Hematopoietic multipotent progenitor cell treated with erythropoietin and hydrocortisone succinate and interleukin-3 and kit ligand, for 6 days (in vitro differentiated cells): ENCODE measurements around the gene PTPRN2.
"Not testable (repeated sequence)": the region's sequence is repeated elsewhere in the genome, so short reads cannot be mapped to it uniquely, and the experiment has no call there.

Experiments
- DNase-seq: peaks from one replicate; pipeline ENCODE4 v3.0.0-alpha.2; 2015

Gene PTPRN2

DNA sequence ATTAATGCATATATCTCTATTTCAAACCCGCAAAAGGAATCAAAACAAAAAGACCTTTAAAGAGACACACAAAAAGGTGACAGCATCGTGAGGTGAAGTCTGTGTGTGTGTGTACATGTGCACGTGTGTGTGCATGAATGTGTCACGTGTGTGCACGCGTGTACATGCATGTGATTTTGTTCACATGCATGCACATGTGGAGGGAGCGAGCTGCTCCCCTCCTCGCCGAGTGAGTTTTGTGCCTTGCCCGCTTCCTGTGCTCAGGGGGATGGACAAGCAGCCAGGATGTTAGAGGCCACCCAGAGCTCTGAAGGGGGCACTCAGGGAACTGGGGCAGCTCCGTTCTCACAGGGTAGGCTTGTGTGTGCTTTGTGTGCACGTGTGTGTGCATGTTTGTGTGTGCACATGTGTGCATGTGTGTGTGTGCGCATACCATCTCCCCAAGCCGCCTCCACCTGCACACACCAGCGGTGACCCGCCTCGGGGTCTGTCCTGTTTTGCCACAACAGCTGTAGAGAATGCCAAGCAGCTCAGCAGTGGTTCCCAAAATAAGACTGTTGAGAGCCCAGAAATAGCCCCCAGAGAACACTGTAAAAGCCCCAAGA lies 191.2 kb downstream of the PTPRN2 start:
- no peak for DNase-seq

GRCh38 chr7:158395780-158396278 lies 191.8 kb downstream of the PTPRN2 start:
- no peak for DNase-seq

DNA sequence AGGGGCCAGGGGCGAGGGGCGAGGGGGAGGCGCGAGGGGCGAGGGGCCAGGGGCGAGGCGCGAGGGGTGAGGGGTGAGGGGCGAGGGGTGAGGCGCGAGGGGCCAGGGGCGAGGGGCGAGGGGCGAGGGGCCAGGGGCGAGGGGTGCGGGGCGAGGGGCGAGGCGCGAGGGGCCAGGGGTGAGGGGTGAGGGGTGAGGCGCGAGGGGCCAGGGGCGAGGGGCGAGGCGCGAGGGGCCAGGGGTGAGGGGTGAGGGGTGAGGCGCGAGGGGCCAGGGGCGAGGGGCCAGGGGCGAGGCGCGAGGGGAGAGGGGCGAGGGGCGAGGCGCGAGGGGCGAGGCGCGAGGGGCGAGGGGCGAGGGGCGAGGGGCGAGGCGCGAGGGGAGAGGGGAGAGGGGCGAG lies 192.3 kb downstream of the PTPRN2 start:
- no peak for DNase-seq

- DNase-seq = peak; percentile 7
Observed at GRCh38 chr7:158394936-158395335, 192.7 kb downstream of the PTPRN2 start.

DNA sequence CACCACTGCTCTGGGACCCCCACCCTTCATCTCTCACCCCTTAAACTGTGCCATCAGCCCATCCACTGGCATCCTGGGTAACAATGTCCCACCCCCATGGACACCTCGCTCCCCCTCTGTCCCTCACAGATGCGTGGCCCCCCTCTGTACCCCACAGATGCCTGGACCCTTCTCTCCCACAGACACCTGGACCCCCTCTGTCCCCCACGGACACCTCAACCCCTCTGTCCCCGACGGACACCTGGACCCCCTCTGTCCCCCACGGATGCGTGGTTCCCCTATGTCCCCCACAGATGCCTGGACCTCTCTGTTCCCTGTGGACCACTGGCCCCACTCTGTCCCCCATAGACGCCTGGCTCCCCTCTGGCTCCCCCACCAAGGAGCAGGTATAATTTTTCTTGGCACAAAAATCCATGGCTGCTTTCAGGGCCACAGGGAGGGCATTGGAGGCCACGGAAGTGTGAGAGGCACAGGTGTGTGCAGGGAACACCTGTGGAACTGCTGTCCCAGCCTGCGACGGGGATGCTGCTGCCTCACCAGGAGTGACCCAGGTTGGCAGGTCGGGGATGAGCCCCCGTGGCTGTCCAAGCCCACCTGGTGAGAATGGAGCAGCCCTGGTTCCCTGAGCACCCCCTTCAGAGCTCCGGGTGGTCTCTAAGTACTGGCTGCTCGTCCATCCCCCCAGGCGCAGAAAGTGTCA lies 193.5 kb downstream of the PTPRN2 start:
- no peak for DNase-seq

GRCh38 chr7:158392251-158392650 lies 195.4 kb downstream of the PTPRN2 start:
- no peak for DNase-seq

- DNase-seq = no peak
Observed at GRCh38 chr7:158391541-158391940, 196.1 kb downstream of the PTPRN2 start.

GRCh38 chr7:158391141-158391540 lies 196.5 kb downstream of the PTPRN2 start:
- no peak for DNase-seq

DNA sequence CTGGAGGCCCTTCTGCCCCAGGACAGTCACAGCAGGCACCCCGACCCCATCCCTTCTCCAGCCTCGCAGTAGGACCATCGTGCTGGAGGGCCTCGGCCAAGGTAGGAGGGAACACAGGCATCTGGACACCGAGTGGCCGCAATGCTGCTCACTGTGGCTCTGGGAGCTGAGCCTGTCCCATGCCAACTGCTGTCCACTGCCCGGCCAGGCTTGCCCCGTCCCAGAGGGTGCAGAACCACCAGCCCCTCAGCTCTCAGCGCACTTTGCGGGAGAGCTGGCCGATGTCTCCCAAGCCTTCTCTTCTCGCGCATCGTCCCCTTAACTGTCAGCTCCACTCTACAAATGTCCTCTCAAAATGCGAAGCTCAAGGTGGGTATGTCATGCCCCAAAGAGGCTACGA lies 197.2 kb downstream of the PTPRN2 start:
- no peak for DNase-seq

DNA sequence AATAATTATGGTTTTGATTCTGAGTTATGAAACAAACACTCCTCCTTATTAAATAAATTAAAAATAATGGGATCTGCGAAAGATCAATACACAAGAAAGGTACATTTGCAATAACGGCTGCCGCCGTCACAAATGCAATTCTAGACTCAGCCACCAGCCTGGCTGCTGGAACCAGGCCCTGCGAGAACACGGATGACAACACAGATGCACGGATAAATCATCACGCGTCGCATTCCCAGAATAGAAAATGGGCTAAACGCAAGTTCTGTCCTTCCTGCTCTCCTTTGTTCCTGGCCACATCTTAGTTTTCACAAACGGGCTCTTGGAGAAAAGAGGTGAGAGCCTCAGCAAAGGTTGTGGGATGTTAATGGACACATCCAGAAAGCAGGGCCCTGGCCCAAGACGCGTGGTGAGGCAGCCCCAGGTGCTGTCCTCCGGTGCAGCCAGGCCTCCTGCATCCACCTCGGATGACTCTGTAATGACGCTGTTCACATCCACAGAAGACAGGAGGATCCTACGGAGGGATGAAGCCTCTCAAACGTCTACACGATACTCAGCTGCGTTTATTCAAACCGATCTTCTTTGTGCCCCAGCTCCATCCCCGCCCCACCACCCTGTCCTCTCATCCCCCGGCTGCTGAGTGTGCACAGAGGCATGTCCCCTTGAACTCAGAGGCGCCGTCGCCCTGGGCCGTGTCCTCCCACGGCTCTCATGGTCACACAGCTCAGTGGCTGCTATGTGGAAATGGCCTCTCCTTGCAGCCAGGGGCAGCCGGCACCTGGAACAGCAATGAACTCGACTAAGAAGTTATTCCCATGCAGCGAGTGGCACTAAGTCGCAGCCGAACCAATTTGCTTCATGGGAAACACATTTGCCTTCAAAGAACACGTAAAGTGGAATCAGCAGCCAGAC lies 197.9 kb downstream of the PTPRN2 start:
- DNase-seq = no peak

- DNase-seq = no peak
Observed at GRCh38 chr7:158388928-158389327, 198.7 kb downstream of the PTPRN2 start.

- DNase-seq = no peak
Observed at GRCh38 chr7:158388072-158388471, 199.6 kb downstream of the PTPRN2 start.

- no peak for DNase-seq
Observed at GRCh38 chr7:158387546-158387891, 200.1 kb downstream of the PTPRN2 start.

DNA sequence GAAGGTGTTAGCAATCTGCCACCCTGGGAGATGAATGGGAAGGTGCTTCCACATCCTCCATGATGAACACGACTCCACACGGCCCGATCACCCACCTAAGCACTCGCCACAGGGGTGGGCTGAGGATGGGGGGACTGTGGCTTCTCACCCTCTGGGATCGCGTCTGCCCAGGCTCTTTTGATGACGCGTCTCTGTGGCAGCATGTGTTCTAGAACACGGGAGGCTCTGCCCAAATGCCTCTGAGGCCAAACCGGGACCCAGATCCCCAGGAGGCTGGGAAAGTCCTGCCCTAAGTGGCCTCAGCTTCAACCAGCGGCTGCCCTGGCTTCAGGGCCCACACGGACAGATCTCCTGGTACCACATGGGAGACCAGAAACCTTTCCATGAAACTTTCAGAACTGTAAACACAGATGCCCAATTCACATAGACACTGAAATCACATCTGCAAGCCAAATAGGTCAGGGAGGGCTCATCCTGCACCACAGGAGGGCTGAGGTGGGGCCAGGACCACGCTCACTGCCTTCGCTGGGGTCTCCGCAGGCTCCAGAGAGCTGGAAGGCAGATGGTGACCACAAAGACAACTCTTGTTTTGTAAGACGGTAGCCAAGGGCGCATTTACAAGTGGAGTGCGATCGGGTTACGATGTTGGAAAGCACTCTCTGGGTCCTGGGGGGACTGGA lies 200.6 kb downstream of the PTPRN2 start:
- no peak for DNase-seq

DNA sequence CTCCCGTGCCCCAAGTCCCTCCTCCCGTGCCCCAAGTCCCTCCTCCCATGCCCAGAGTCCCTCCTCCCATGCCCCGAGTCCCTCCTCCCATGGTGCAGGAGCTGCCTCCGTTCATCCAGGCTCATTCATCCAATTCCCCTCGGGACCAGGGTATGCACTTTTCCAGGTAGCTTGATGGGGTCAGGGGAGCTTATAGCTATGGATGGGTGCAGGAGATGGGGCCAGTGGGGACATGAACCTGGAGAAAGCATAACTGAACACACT lies 201.3 kb downstream of the PTPRN2 start:
- DNase-seq = no peak

- not testable (repeated sequence) for DNase-seq
Observed at GRCh38 chr7:158385496-158386354, 201.9 kb downstream of the PTPRN2 start.

DNA sequence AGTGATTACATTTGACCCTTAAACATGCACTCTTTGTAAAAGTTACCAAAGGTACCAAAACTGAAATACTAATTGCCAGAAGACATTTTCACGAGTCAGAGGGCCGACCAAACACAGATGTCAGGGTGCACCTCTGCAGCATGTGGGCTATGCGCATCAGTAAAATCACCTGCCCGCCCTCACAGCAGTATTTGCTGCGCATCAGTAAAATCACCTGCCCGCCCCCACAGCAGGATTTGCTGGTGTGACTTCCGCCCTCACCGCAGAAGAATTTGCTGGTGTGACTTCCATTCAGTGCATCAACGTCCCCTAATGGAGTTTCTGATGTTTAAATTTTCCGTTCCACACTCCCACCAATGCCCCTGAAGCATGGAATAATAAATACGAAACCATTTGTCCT lies 202.9 kb downstream of the PTPRN2 start:
- DNase-seq = no peak

DNA sequence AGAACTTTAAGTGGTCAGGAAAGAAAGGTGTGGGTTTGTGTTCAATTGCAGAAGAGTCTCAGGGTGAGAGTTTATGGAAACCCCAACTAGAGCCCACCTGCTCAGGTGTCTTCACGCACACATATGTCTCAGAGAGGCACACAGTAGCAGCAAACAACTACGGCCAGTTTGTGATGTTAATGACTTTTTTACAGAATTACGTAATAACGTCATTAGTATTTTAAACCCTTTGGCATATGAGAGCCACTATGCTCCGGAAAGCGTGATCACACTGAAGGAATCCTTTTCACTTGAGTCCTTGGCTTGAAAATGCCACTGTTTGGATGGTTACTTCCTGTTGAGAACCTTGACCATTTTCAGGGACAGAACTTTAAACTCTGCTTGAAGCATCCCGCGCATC lies 204.0 kb downstream of the PTPRN2 start:
- no peak for DNase-seq

GRCh38 chr7:158382363-158383254 lies 205.0 kb downstream of the PTPRN2 start:
- DNase-seq = no peak

DNA sequence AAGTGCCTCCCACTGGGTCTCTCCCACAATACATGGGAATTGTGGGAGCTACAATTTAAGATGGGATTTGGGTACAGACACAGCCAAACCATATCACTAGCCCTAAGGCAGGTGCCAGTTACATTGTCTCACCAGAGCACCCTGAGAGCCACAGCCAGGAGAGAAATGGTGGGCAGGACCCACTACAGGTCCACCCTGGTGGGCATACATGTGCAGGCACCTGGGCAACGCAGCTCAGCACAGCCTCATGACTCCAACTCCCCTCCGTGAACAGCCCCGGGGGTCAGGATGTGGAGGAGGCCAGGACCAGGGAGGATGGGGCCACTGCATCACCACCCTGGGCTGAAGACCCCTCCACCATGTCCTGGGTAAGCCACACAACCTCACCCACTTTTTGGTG lies 205.7 kb downstream of the PTPRN2 start:
- DNase-seq = no peak

DNA sequence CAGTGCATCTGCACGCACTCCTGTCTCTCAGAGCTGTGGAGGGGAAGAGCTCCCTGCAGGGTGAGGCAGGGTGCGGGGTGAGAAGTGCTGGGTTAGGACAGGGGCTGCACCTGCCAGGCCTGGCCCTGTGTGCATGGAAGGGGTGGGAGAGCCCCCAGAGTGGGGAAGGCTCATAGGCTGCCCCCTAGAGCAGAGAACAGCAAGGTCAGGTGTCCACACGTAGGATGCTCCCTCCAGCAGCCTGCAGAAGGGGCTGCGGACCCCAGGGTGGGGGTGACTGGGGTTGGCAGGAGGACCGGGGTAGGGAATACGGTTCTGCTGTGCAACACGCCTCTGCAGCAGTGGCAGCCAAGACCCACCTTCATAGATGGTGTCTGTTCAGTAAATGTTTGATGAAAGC lies 208.6 kb downstream of the PTPRN2 start:
- no peak for DNase-seq
